Neutrophil (primary cell): ENCODE data around the gene TLK2.

ENCODE experiments used
- H3K27ac ChIP-seq: fragments of 200-600 bp; sonication (generic); 2 replicates; pipeline ENCODE4 v1.5.1; 2016; ENCODE audit warnings: mild to moderate bottlenecking, moderate library complexity
- H3K27me3 ChIP-seq: fragments of 200-600 bp; sonication (generic); 2 replicates; pipeline ENCODE4 v1.6.0; 2016; ENCODE audit warnings: mild to moderate bottlenecking
- H3K36me3 ChIP-seq: fragments of 200-600 bp; sonication (generic); 2 replicates; pipeline ENCODE4 v1.5.1; 2017
- H3K4me1 ChIP-seq, 2 experiments: fragments of 200-600 bp in 1 of 2; sonication (generic) in 1 of 2; 1 replicate in 1 of 2; 2 replicates in 1 of 2; pipeline versions ENCODE4 v1.5.1 to v1.6.1; 2013 to 2016; ENCODE audit warnings: low read depth in 1 of 2, low read length in 1 of 2, mild to moderate bottlenecking in 1 of 2, moderate library complexity in 1 of 2; ENCODE audit not compliant: control insufficient read depth in 1 of 2, insufficient read depth in 1 of 2
- H3K4me3 ChIP-seq, 2 experiments: fragments of 200-600 bp in 1 of 2; sonication (generic) in 1 of 2; 1 replicate in 1 of 2; 2 replicates in 1 of 2; pipeline ENCODE4 v1.5.1; 2013 to 2016; ENCODE audit warnings: low read depth in 1 of 2, low read length in 1 of 2, mild to moderate bottlenecking in 1 of 2, moderate library complexity in 1 of 2
- H3K9me3 ChIP-seq: fragments of 200-600 bp; sonication (generic); 2 replicates; pipeline ENCODE4 v1.5.1; 2016
- TF ChIP-seq, protein P1 (sequence below): fragments of 200-600 bp; sonication (generic); IDR thresholded peaks from 2 replicates; pipeline ENCODE4 v1.5.1; 2016; ENCODE audit warnings: antibody characterized with exemption

Gene TLK2

DNA sequence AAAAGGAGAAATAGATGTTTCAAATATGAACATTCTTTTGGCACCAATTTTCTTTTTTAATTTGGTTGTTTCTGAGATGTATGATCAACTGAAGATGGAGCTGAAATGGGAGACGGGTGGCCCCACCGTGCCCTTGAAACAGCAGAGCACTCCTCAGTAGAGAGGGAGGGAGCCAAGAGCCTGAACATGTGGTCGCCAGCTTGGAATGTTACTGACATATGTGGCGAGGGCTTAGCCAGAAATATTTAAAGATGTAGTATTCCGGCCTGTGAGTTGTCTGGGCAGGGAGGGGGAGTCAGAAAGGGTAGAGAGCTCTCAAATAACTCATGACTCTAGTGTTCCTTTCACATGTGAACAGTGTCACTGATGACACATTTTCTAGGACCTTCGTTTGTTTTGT, 135.5 kb downstream of the TLK2 start:
- Histone ChIP-seq H3K4me1 (no peaks in the 10 kb centered on the region), H3K9me3 (no peaks in the 10 kb centered on the region), H3K27ac (no peak overlapping the region), H3K27me3 (no peaks in the 10 kb centered on the region), H3K4me3 (no peak overlapping the region), H3K36me3 (peaks cover 85% of the 10 kb centered on the region)
- TF ChIP-seq, protein P1, sequence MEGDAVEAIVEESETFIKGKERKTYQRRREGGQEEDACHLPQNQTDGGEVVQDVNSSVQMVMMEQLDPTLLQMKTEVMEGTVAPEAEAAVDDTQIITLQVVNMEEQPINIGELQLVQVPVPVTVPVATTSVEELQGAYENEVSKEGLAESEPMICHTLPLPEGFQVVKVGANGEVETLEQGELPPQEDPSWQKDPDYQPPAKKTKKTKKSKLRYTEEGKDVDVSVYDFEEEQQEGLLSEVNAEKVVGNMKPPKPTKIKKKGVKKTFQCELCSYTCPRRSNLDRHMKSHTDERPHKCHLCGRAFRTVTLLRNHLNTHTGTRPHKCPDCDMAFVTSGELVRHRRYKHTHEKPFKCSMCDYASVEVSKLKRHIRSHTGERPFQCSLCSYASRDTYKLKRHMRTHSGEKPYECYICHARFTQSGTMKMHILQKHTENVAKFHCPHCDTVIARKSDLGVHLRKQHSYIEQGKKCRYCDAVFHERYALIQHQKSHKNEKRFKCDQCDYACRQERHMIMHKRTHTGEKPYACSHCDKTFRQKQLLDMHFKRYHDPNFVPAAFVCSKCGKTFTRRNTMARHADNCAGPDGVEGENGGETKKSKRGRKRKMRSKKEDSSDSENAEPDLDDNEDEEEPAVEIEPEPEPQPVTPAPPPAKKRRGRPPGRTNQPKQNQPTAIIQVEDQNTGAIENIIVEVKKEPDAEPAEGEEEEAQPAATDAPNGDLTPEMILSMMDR: no peak

DNA sequence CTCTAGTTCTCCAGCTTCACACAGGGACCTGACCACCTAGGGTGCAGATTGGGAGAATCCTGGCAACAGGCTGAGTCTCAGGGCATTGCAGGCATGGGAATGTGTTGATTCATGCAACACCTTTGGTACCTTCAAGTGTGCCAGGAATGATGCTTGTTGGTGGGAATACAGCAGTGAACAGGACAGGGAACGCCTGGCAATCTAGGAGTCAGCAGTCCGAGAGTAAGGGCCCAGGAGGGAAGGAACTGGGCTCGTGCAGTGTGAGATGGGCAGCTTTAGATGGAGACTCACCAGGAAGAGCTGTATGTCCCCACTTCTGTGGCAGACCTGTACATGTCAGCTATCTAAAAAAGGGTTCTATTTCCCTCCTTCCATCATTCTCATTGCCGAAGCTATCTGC, 136.9 kb downstream of the TLK2 start:
- H3K4me3 ChIP-seq: no peak overlapping the region
- peaks cover 78% of the 10 kb centered on the region for H3K36me3 ChIP-seq
- no peaks in the 10 kb centered on the region for H3K27me3 ChIP-seq
- no peaks in the 10 kb centered on the region for H3K9me3 ChIP-seq
- TF ChIP-seq, protein P1: no peak
- no peaks in the 10 kb centered on the region for H3K4me1 ChIP-seq
- H3K27ac ChIP-seq: no peak overlapping the region

DNA sequence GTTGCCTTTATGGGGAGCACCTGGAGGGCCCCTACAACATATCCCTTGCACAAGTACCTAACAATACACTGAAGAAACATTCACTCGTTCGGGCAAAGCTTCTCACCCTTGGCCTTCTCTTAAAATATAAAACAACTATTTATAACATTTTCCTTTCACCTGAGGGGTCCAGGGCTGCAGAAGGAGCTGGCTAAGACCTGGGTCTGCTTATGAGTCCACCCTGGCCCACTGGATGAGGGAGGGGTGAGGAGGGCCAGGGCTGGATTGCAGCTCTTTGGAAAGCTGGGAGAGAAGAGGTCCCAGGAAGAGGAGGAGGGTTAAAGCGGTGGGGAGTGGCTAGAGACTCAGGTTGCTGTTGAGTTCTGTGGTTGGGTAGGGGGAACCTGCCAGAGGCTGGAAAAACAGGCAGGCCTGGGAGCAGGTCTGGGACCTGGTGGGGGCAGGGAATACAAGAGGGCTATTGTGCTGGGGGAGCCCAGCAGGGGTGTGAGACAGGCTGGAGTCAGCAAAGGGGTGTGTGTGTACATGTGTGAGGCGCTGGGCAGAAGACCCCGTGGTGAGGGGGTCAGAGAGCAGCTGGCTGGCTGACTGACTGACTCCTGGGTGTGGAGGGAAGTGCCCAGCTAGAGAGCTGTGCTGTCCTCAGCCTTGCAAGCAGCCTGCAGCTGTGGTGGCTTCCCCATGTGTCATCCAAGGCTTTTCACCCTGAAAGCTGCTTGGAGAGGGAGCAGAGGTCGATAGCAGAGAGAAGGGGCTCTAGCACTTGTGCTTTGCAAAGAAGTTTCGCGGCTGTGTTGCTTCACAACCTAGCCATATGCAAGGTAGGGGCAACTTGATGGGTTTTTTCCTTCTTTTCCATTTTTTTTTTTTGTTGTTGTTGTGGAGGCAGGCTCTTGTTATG, 138.6 kb downstream of the TLK2 start:
- Histone ChIP-seq H3K36me3 (peaks cover 61% of the 10 kb centered on the region), H3K27ac (no peak overlapping the region), H3K9me3 (no peaks in the 10 kb centered on the region), H3K4me3 (no peak overlapping the region), H3K27me3 (no peaks in the 10 kb centered on the region), H3K4me1 (no peaks in the 10 kb centered on the region)
- TF ChIP-seq, protein P1: no peak

DNA sequence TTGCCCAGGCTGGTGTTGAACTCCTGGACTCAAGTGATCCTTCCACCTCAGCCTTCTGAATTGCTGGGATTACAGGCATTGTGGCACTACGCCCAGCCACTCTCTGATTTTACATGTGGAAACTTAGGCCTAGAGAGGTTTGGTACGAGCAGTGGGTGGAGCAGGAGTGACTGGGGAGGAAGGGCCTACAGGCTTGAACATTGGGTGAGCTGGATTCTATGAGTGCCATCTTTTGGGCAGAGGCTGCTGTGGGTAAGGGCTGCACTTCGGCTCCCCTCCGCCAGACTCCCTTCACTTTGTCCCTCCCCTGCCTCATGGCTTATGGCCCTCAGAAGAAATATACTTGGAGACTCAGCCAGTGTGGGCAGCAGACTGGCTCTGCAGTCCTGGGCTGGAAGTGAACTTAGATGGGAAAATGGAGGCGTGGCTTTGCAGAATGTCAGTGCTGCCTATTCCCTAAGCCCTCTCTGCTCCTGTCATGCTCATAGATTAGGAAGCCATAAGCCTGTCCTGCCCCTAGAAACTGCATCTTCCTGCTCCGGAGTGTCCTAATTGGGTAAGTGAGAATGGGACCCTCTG, 139.4 kb downstream of the TLK2 start:
- Histone ChIP-seq H3K36me3 (peaks cover 55% of the 10 kb centered on the region), H3K27me3 (no peaks in the 10 kb centered on the region), H3K27ac (no peak overlapping the region), H3K9me3 (no peaks in the 10 kb centered on the region), H3K4me3 (no peak overlapping the region), H3K4me1 (no peaks in the 10 kb centered on the region)
- TF ChIP-seq, protein P1: no peak

DNA sequence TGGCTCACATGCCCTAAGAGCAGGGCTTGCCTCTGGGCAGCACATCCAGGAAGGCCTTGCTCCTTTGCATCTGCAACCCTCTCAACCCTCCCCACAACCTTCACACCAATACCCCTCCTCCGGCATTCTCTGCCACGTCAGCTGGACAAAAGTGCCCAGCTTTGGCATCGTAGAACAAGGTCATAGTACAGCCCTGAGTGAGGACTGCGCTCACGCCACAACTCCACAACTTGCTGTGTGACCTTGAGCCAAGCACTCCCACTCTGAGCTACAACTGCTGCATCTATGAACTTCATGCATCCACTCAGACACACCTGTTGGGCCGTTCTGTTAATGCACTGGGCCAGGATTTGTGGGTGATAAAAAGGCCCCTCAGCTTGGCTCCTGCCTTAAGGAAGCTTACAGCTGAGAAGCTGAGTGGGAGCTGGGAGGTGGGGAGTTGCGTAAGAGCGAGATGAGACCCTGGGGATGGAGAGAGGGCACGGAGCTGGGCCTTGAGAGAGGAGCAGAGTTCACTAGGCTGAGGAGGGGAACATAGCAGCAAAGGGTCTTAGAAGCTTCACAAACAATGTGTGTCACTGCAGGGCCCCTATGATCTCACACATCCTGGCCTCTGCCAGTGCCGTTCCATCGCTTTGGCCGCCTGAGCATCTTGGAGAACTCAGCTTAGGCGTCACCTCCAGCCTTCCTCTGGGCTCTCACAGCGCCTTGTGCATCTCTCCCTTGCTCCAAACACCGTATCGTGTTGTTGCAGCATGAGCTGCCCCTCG, 140.2 kb downstream of the TLK2 start:
- TF ChIP-seq, protein P1: no peak
- peaks cover 49% of the 10 kb centered on the region for H3K36me3 ChIP-seq
- H3K27me3 ChIP-seq: no peaks in the 10 kb centered on the region
- H3K27ac ChIP-seq: no peak overlapping the region
- no peaks in the 10 kb centered on the region for H3K4me1 ChIP-seq
- H3K9me3 ChIP-seq: no peaks in the 10 kb centered on the region
- H3K4me3 ChIP-seq: no peak overlapping the region
